ENCODE measurements around the gene SLC37A4. TPM values are rescaled to one million over a fixed set of nuclear protein-coding genes. Genes with fewer than 3 reads are reported as not detected.

The SLC37A4 gene
- total RNA-seq, 1 donor from 2014 or later: 18.5 TPM

DNA sequence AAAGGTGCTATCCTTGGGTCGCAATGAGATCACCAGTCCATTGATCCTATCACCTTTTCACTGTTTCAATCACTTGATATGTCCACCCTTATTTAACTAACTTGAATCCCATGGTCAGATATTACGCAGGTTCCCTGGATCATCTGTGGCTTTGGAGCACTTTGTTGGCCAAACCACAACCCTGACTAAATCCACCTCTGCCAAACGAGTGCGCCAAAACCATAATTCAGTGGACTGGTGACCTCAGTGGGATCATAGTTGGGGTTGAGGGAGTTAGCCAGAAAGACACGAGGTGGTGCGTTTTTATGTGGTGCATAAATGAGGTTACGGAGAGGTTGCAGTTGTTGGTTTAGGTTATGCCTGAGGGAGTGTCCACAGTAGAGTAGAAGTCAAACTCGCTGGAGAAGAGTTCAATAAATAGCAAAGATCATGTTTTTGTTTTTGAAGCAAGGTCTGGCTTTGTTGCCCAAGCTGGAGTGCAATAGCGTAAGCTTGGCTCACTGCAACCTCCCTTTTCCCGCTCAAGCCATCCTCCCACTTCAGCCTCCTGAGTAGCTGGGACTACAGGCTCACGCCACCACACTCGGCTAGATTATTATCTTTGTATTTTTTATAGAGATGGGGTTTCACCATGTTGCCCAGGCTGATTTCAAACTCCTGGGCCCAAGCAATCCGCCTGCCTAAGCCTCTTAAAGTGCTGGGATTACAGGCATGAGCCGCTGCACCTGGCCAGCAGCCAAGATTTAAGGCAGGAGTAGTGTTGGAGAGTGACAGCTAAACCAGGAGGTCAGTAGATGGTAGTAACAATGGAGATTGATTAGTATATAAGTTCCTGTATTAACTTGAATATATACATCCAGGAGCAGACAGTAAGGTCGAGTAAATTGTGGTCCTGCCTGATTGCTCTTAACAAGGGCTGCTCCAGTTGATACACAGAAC, 54.6 kb downstream of the SLC37A4 start:
- DNase-seq (ENCODE audit: low spot score): no peak

Other genes with a start within 250 kb of the SLC37A4 start
- 126 TPM for gene DDX6, start 239.7 kb downstream of the SLC37A4 start, total RNA-seq (ENCODE audit: insufficient read depth, low replicate concordance)
- gene CXCR5, start 147.0 kb downstream of the SLC37A4 start, total RNA-seq (ENCODE audit: insufficient read depth, low replicate concordance): 0.48 TPM
- gene BCL9L, start 105.0 kb downstream of the SLC37A4 start, total RNA-seq (ENCODE audit: insufficient read depth, low replicate concordance): 15.9 TPM
- not detected for gene UPK2, start 74.6 kb downstream of the SLC37A4 start, total RNA-seq (ENCODE audit: insufficient read depth, low replicate concordance)
- not detected for gene FOXR1, start 59.1 kb downstream of the SLC37A4 start, total RNA-seq (ENCODE audit: insufficient read depth, low replicate concordance)
- gene CENATAC, start 32.7 kb downstream of the SLC37A4 start, total RNA-seq (ENCODE audit: insufficient read depth, low replicate concordance): 44.1 TPM
- gene RPS25, start 12.5 kb downstream of the SLC37A4 start, total RNA-seq (ENCODE audit: insufficient read depth, low replicate concordance): 2,427 TPM
- gene TRAPPC4, start 12.1 kb downstream of the SLC37A4 start, total RNA-seq (ENCODE audit: insufficient read depth, low replicate concordance): 62.6 TPM
- 31.5 TPM for gene HYOU1, start 26.3 kb upstream of the SLC37A4 start, total RNA-seq (ENCODE audit: insufficient read depth, low replicate concordance)
- 12.8 TPM for gene VPS11, start 36.9 kb upstream of the SLC37A4 start, total RNA-seq (ENCODE audit: insufficient read depth, low replicate concordance)
- gene HMBS, start 54.0 kb upstream of the SLC37A4 start, total RNA-seq (ENCODE audit: insufficient read depth, low replicate concordance): 30.1 TPM
- gene DPAGT1, start 71.0 kb upstream of the SLC37A4 start, total RNA-seq (ENCODE audit: insufficient read depth, low replicate concordance): 29.9 TPM
- 1.9 TPM for gene C2CD2L, start 76.5 kb upstream of the SLC37A4 start, total RNA-seq (ENCODE audit: insufficient read depth, low replicate concordance)
- gene HINFP, start 90.7 kb upstream of the SLC37A4 start, total RNA-seq (ENCODE audit: insufficient read depth, low replicate concordance): 44.8 TPM
- gene ABCG4, start 118.2 kb upstream of the SLC37A4 start, total RNA-seq (ENCODE audit: insufficient read depth, low replicate concordance): 0.96 TPM
- gene NLRX1, start 137.8 kb upstream of the SLC37A4 start, total RNA-seq (ENCODE audit: insufficient read depth, low replicate concordance): 12.0 TPM
- not detected for gene NHERF4, start 154.6 kb upstream of the SLC37A4 start, total RNA-seq (ENCODE audit: insufficient read depth, low replicate concordance)
- gene CBL, start 175.5 kb upstream of the SLC37A4 start, total RNA-seq (ENCODE audit: insufficient read depth, low replicate concordance): 11.3 TPM